Right hindlimb (tissue), 1 donor: ENCODE measurements around the gene F8.
"Not testable (repeated sequence)": the region's sequence is repeated elsewhere in the genome, so short reads cannot be mapped to it uniquely, and the experiment has no call there.

Source experiments
- DNase-seq: peaks from one replicate; pipeline ENCODE4 v3.0.0-alpha.2; 2018

F8 gene

GRCh38 chrX:155028877-155029291, 6.4 kb upstream of the F8 start:
- DNase-seq: peak; percentile 18

GRCh38 chrX:155028129-155028528, 5.6 kb upstream of the F8 start:
- DNase-seq: no peak

GRCh38 chrX:155027509-155028066, 5.1 kb upstream of the F8 start:
- peak; percentile 23 for DNase-seq

GRCh38 chrX:155026727-155027508, 4.4 kb upstream of the F8 start, which contains the start of gene FUNDC2:
Gene FUNDC2, plus strand, starts transcription at chrX:155026844. Its CDS starts 95 bp downstream, at chrX:155026939.
- peak; percentile 95 for DNase-seq

GRCh38 chrX:155026420-155026726, 3.9 kb upstream of the F8 start:
- no peak for DNase-seq

GRCh38 chrX:155023907-155024833, 1.6 kb upstream of the F8 start:
- DNase-seq: no peak

GRCh38 chrX:155020591-155020990, 1.9 kb downstream of the F8 start:
- DNase-seq: no peak

- peak; percentile 29 for DNase-seq
Measured at GRCh38 chrX:155009994-155010472, 12.5 kb downstream of the F8 start.

GRCh38 chrX:155008578-155008977, 13.9 kb downstream of the F8 start:
- DNase-seq: not testable (repeated sequence)

- DNase-seq: not testable (repeated sequence)
Measured at GRCh38 chrX:155006913-155007671, 15.4 kb downstream of the F8 start.

GRCh38 chrX:155006379-155006778, 16.1 kb downstream of the F8 start:
- not testable (repeated sequence) for DNase-seq

- no peak for DNase-seq
Measured at GRCh38 chrX:155005190-155005589, 17.3 kb downstream of the F8 start.

GRCh38 chrX:155001873-155002272, 20.6 kb downstream of the F8 start:
- DNase-seq: no peak

- no peak for DNase-seq
Measured at GRCh38 chrX:155000841-155001240, 21.7 kb downstream of the F8 start.

GRCh38 chrX:154998204-154998880, 24.2 kb downstream of the F8 start:
- DNase-seq: no peak

GRCh38 chrX:154991476-154991875, 31.0 kb downstream of the F8 start:
- no peak for DNase-seq

GRCh38 chrX:154991039-154991438, 31.5 kb downstream of the F8 start:
- no peak for DNase-seq

GRCh38 chrX:154990496-154990895, 32.0 kb downstream of the F8 start:
- DNase-seq: no peak

- DNase-seq: no peak
Measured at GRCh38 chrX:154988719-154989118, 33.8 kb downstream of the F8 start.

GRCh38 chrX:154987940-154988339, 34.6 kb downstream of the F8 start:
- no peak for DNase-seq

- no peak for DNase-seq
Measured at GRCh38 chrX:154986826-154987575, 35.5 kb downstream of the F8 start.

GRCh38 chrX:154981116-154981411, 41.5 kb downstream of the F8 start:
- DNase-seq: no peak
